Astrocyte (in vitro differentiated cells and primary cell): ENCODE data around the gene CRBN. TPM values are rescaled to one million over a fixed set of nuclear protein-coding genes. Genes with fewer than 3 reads are reported as not detected.

ENCODE experiments used
- DNase-seq: peaks from one replicate; pipeline ENCODE4 v3.0.0-alpha.2; 2010; ENCODE audit warnings: low read depth
- FAIRE-seq: peaks from 2 replicates; lab custom pipeline; 2011; peaks lifted over from hg19 to GRCh38; lab: Jason Lieb, UNC
- H2AFZ ChIP-seq: 2 replicates; pipeline ENCODE4 v1.6.0; 2012; ENCODE audit warnings: low read depth, low read length, inconsistent platforms
- H3K27ac ChIP-seq: 2 replicates; pipeline ENCODE4 v1.5.1; 2011; ENCODE audit warnings: low read depth, low read length, inconsistent platforms
- H3K27me3 ChIP-seq: 2 replicates; pipeline ENCODE4 v1.6.0; 2011; ENCODE audit warnings: low read length, inconsistent platforms; ENCODE audit not compliant: insufficient read depth
- H3K36me3 ChIP-seq: 2 replicates; pipeline ENCODE4 v1.5.1; 2011; ENCODE audit warnings: low read length, inconsistent platforms; ENCODE audit not compliant: insufficient read depth
- H3K4me1 ChIP-seq: 2 replicates; pipeline ENCODE4 v1.5.1; 2011; ENCODE audit warnings: low read length, inconsistent platforms; ENCODE audit not compliant: insufficient read depth
- H3K4me2 ChIP-seq: 2 replicates; pipeline ENCODE4 v1.6.0; 2012; ENCODE audit warnings: low read length, inconsistent platforms
- H3K4me3 ChIP-seq: 2 replicates; pipeline ENCODE4 v1.5.1; 2011; ENCODE audit warnings: low read depth, mild to moderate bottlenecking, low read length, inconsistent platforms; ENCODE audit not compliant: insufficient read depth
- H3K79me2 ChIP-seq: 2 replicates; pipeline ENCODE4 v1.6.0; 2012; ENCODE audit warnings: mild to moderate bottlenecking, low read length, inconsistent platforms; ENCODE audit not compliant: insufficient read depth
- H3K9ac ChIP-seq: 2 replicates; pipeline ENCODE4 v1.6.0; 2012; ENCODE audit warnings: mild to moderate bottlenecking, low read length, inconsistent platforms
- H3K9me3 ChIP-seq: 2 replicates; pipeline ENCODE4 v1.5.1; 2012; ENCODE audit warnings: low read depth, mild to moderate bottlenecking, low read length, inconsistent platforms; ENCODE audit not compliant: insufficient read depth
- H4K20me1 ChIP-seq: 2 replicates; pipeline ENCODE4 v1.6.0; 2012; ENCODE audit warnings: low read length, inconsistent platforms; ENCODE audit not compliant: insufficient read depth
- H3K27ac Mint-ChIP-seq: one replicate; pipeline ENCODE4 v1.8.0; 2021; ENCODE audit warnings: mild to moderate bottlenecking, mixed read lengths; ENCODE audit not compliant: unreplicated experiment
- H3K27me3 Mint-ChIP-seq: one replicate; pipeline ENCODE4 v1.8.0; 2021; ENCODE audit warnings: low read depth, mixed read lengths; ENCODE audit not compliant: unreplicated experiment
- H3K36me3 Mint-ChIP-seq: one replicate; pipeline ENCODE4 v1.8.0; 2021; ENCODE audit warnings: low read depth, mixed read lengths; ENCODE audit not compliant: unreplicated experiment
- H3K4me1 Mint-ChIP-seq: one replicate; pipeline ENCODE4 v1.8.0; 2021; ENCODE audit warnings: low read depth, mixed read lengths; ENCODE audit not compliant: unreplicated experiment
- H3K4me3 Mint-ChIP-seq: one replicate; pipeline ENCODE4 v1.8.0; 2021; ENCODE audit warnings: mild to moderate bottlenecking, moderate library complexity, mixed read lengths; ENCODE audit not compliant: unreplicated experiment
- H3K9me3 Mint-ChIP-seq: one replicate; pipeline ENCODE4 v1.8.0; 2021; ENCODE audit warnings: mild to moderate bottlenecking, mixed read lengths; ENCODE audit not compliant: unreplicated experiment
- CTCF ChIP-seq: IDR thresholded peaks from 2 replicates; pipeline ENCODE4 v1.5.1; 2011; ENCODE audit warnings: low read depth, mild to moderate bottlenecking, inconsistent platforms, low read length, moderate library complexity; ENCODE audit not compliant: insufficient read depth
- EZH2 ChIP-seq: IDR thresholded peaks from 2 replicates; pipeline ENCODE4 v1.6.1; 2012; ENCODE audit warnings: mild to moderate bottlenecking, low read length, inconsistent platforms; ENCODE audit not compliant: insufficient read depth
- total RNA-seq: library from RNA; stranded (reverse); gene quantifications from 2 replicates; pipeline ENCODE4 v1.2.1, GENCODE V29; 2021

The CRBN gene
- total RNA-seq, 1 donor from 2014 or later = 26.1 TPM

GRCh38 chr3:3105815-3106214 lies 73.7 kb downstream of the CRBN start:
- H3K27me3 ChIP-seq = no peaks in the 10 kb centered on the region
- Mint-ChIP-seq H3K36me3 (no peaks in the 10 kb centered on the region), H3K27me3 (no peaks in the 10 kb centered on the region), H3K9me3 (no peaks in the 10 kb centered on the region), H3K4me1 (no peaks in the 10 kb centered on the region), H3K4me3 (no peak overlapping the region), H3K27ac (peak overlapping the region; percentile 2)
- H3K4me3 ChIP-seq = no peak overlapping the region
- no peak overlapping the region for H3K4me2 ChIP-seq
- no peaks in the 10 kb centered on the region for H3K36me3 ChIP-seq
- no peaks in the 10 kb centered on the region for H4K20me1 ChIP-seq
- no peak overlapping the region for H3K27ac ChIP-seq
- no peaks in the 10 kb centered on the region for H3K4me1 ChIP-seq
- DNase-seq (no peak), FAIRE-seq (no peak)
- H2AFZ ChIP-seq = no peak overlapping the region
- H3K79me2 ChIP-seq = no peaks in the 10 kb centered on the region
- H3K9me3 ChIP-seq = no peaks in the 10 kb centered on the region
- TF ChIP-seq EZH2 (no peak), CTCF (no peak)
- no peak overlapping the region for H3K9ac ChIP-seq

DNA sequence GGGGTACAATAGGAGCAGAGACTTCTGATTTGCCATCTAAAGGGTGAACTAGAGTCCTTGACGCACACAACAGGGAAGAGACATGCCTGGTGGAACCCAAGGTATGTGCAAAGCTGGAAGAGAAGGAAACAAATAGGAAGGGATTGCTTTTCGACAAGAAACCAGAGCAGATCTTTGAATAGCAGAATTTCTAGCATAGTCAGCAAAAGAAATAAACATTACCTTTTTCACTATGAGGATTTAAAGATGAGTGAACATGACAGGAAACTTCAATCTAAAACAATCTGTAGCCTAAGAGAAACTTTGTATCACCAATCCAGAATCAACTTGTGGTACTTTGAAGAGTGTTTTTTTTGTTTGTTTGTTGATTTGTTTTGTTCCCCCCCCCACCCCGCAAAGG lies 74.2 kb downstream of the CRBN start:
- no peaks in the 10 kb centered on the region for H3K9me3 Mint-ChIP-seq
- no peak overlapping the region for H3K27ac Mint-ChIP-seq
- H3K27me3 Mint-ChIP-seq = no peaks in the 10 kb centered on the region
- Histone ChIP-seq H3K79me2 (no peaks in the 10 kb centered on the region), H3K27me3 (no peaks in the 10 kb centered on the region), H3K9me3 (no peaks in the 10 kb centered on the region), H3K9ac (no peak overlapping the region), H3K4me2 (no peak overlapping the region), H4K20me1 (no peaks in the 10 kb centered on the region), H3K4me1 (no peaks in the 10 kb centered on the region), H3K36me3 (no peaks in the 10 kb centered on the region), H2AFZ (no peak overlapping the region), H3K27ac (no peak overlapping the region), H3K4me3 (no peak overlapping the region)
- FAIRE-seq = no peak
- H3K4me3 Mint-ChIP-seq = no peak overlapping the region
- DNase-seq = no peak
- TF ChIP-seq CTCF (no peak), EZH2 (no peak)
- no peaks in the 10 kb centered on the region for H3K4me1 Mint-ChIP-seq
- no peaks in the 10 kb centered on the region for H3K36me3 Mint-ChIP-seq

GRCh38 chr3:3102751-3103150 lies 76.7 kb downstream of the CRBN start:
- DNase-seq = no peak
- no peaks in the 10 kb centered on the region for H3K9me3 ChIP-seq
- H4K20me1 ChIP-seq = no peaks in the 10 kb centered on the region
- no peak overlapping the region for H3K9ac ChIP-seq
- H3K4me3 Mint-ChIP-seq = no peak overlapping the region
- no peak overlapping the region for H3K4me2 ChIP-seq
- H3K27me3 ChIP-seq = no peaks in the 10 kb centered on the region
- no peaks in the 10 kb centered on the region for H3K27me3 Mint-ChIP-seq
- no peaks in the 10 kb centered on the region for H3K79me2 ChIP-seq
- no peaks in the 10 kb centered on the region for H3K36me3 ChIP-seq
- no peak for FAIRE-seq
- no peaks in the 10 kb centered on the region for H3K4me1 Mint-ChIP-seq
- TF ChIP-seq CTCF = no peak
- TF ChIP-seq EZH2 = no peak
- no peaks in the 10 kb centered on the region for H3K4me1 ChIP-seq
- H3K36me3 Mint-ChIP-seq = no peaks in the 10 kb centered on the region
- H2AFZ ChIP-seq = no peak overlapping the region
- H3K4me3 ChIP-seq = no peak overlapping the region
- H3K9me3 Mint-ChIP-seq = peaks cover 2% of the 10 kb centered on the region
- no peak overlapping the region for H3K27ac Mint-ChIP-seq
- no peak overlapping the region for H3K27ac ChIP-seq
